ENCODE data around the gene NKG7.

Gene NKG7

GRCh38 chr19:51375504-51376221, 3.2 kb upstream of the NKG7 start:
- H3K4me3 ChIP-seq (ENCODE audit: low read depth, low read length) = no peak overlapping the region
- no peak for TF ChIP-seq CTCF (IDR thresholded peaks at IDR 0.05; ENCODE audit: control insufficient read depth, extremely low read depth, insufficient read depth)
- no peak for DNase-seq (ENCODE audit: low read depth)

- DNase-seq (ENCODE audit: low read depth) = no peak
- no peak for TF ChIP-seq CTCF (IDR thresholded peaks at IDR 0.05; ENCODE audit: control insufficient read depth, extremely low read depth, insufficient read depth)
- no peak overlapping the region for H3K4me3 ChIP-seq (ENCODE audit: low read depth, low read length)
Measured at GRCh38 chr19:51372021-51372648, 319 bp downstream of the NKG7 start.

- TF ChIP-seq CTCF (IDR thresholded peaks at IDR 0.05; ENCODE audit: control insufficient read depth, extremely low read depth, insufficient read depth) = no peak
- no peak for DNase-seq (ENCODE audit: low read depth)
- H3K4me3 ChIP-seq (ENCODE audit: low read depth, low read length) = no peak overlapping the region
Measured at GRCh38 chr19:51371186-51371690, 1.2 kb downstream of the NKG7 start.

GRCh38 chr19:51370230-51370629, 2.2 kb downstream of the NKG7 start:
- no peak overlapping the region for H3K4me3 ChIP-seq (ENCODE audit: low read depth, low read length)
- DNase-seq (ENCODE audit: low read depth) = no peak
- TF ChIP-seq CTCF (IDR thresholded peaks at IDR 0.05; ENCODE audit: control insufficient read depth, extremely low read depth, insufficient read depth) = no peak

- H3K4me3 ChIP-seq (ENCODE audit: low read depth, low read length) = peak within 1 kb of the TSS; percentile 93
- DNase-seq (ENCODE audit: low read depth) = no peak
- TF ChIP-seq CTCF (IDR thresholded peaks at IDR 0.05; ENCODE audit: control insufficient read depth, extremely low read depth, insufficient read depth) = no peak
Measured at GRCh38 chr19:51368366-51369282, 3.8 kb downstream of the NKG7 start, which contains the start of gene CLDND2. CLDND2 (minus strand) TSS chr19:51369003; CDS start chr19:51368577, 426 bp downstream.

GRCh38 chr19:51367565-51368365, 4.7 kb downstream of the NKG7 start:
- H3K4me3 ChIP-seq (ENCODE audit: low read depth, low read length) = peak overlapping the region; percentile 93
- peak; percentile 86 for DNase-seq (ENCODE audit: low read depth)
- TF ChIP-seq CTCF (IDR thresholded peaks at IDR 0.05; ENCODE audit: control insufficient read depth, extremely low read depth, insufficient read depth) = no peak
